ENCODE measurements around the gene SLC22A2. TPM values are rescaled to one million over a fixed set of nuclear protein-coding genes. Genes with fewer than 3 reads are reported as not detected.

Gene SLC22A2
- total and polyA plus RNA-seq, 4 experiments from 2014 or later = not detected

Other genes starting within 250 kb of the SLC22A2 start
- gene SLC22A1, start 137.0 kb downstream of the SLC22A2 start, total RNA-seq = under 1 TPM; 0.93 to 1.00 TPM
- gene SLC22A1, start 137.0 kb downstream of the SLC22A2 start, polyA plus RNA-seq = under 1 TPM in 1 of 2 donors, not detected in 1; 0.11 TPM
- not detected for gene SLC22A3, start 89.6 kb upstream of the SLC22A2 start, total RNA-seq
- gene SLC22A3, start 89.6 kb upstream of the SLC22A2 start, polyA plus RNA-seq = under 1 TPM; 0.20 to 0.38 TPM